GM12878 (cell line): ENCODE results near the gene LRP5. TPM values are rescaled to one million over a fixed set of nuclear protein-coding genes. Genes with fewer than 3 reads are reported as not detected.

Experiments used
- EZH2 ChIP-seq: IDR thresholded peaks from 2 replicates; pipeline ENCODE4 v1.6.1; 2012; ENCODE audit warnings: low read depth, mild to moderate bottlenecking, control low read depth, inconsistent platforms, low read length, borderline replicate concordance; ENCODE audit not compliant: control insufficient read depth
- PRDM15 ChIP-seq: fragments of 450-650 bp; formaldehyde crosslinking; IDR thresholded peaks from 2 replicates; pipeline ENCODE4 v1.4.0; 2020; ENCODE audit warnings: mild to moderate bottlenecking, moderate library complexity
- SMARCA5 ChIP-seq: fragments of 450-650 bp; IDR thresholded peaks from 2 replicates; pipeline ENCODE4 v1.6.1; 2017; ENCODE audit warnings: mild to moderate bottlenecking
- polyA plus RNA-seq, 11 experiments: library from polyadenylated mRNA; depleted of rRNA in 4 of 11; unstranded in 6 of 11; stranded (reverse) in 5 of 11; fragments of >200 nt; fragmentation: Nextera tagmentation in 4 of 11; fragmentation: Illumina TruSeq in 1 of 11; extraction: Ambion mirVana in 4 of 11; extraction: Trizol in 1 of 11; gene quantifications; 1 replicate in 1 of 11; 2 replicates in 10 of 11; pipeline versions ENCODE4 v1.2.1 to v1.2.3, GENCODE V29; 2011 to 2016; ENCODE audit warnings: inconsistent platforms in 2 of 11, missing spikeins in 2 of 11, low read depth in 1 of 11
- total RNA-seq, 4 experiments: library from RNA; depleted of rRNA in 3 of 4; stranded (reverse); fragments of >200 nt in 3 of 4; fragmentation: Illumina TruSeq in 1 of 4; extraction: Trizol in 1 of 4; gene quantifications; 2 replicates each; pipeline versions ENCODE4 v1.2.1 to v1.2.3, GENCODE V29; 2013 to 2021
- TF ChIP-seq, protein P1 (sequence below): fragments of 450-650 bp; IDR thresholded peaks from 2 replicates; pipeline ENCODE4 v1.6.1; 2017; ENCODE audit warnings: mild to moderate bottlenecking, moderate library complexity

LRP5 gene
- total and polyA plus RNA-seq, 10 of the 15 experiments (the other 5 are each of a cell fraction or from before 2014, with no cell fraction given): 0.37 to 34.0 (median 6.6) TPM

GRCh38 chr11:68333173-68333572, 20.8 kb downstream of the LRP5 start (continued):
- TF ChIP-seq PRDM15 (CRISPR knock-in tag) (no peak), EZH2 (no peak), SMARCA5 (no peak)
- TF ChIP-seq, protein P1, sequence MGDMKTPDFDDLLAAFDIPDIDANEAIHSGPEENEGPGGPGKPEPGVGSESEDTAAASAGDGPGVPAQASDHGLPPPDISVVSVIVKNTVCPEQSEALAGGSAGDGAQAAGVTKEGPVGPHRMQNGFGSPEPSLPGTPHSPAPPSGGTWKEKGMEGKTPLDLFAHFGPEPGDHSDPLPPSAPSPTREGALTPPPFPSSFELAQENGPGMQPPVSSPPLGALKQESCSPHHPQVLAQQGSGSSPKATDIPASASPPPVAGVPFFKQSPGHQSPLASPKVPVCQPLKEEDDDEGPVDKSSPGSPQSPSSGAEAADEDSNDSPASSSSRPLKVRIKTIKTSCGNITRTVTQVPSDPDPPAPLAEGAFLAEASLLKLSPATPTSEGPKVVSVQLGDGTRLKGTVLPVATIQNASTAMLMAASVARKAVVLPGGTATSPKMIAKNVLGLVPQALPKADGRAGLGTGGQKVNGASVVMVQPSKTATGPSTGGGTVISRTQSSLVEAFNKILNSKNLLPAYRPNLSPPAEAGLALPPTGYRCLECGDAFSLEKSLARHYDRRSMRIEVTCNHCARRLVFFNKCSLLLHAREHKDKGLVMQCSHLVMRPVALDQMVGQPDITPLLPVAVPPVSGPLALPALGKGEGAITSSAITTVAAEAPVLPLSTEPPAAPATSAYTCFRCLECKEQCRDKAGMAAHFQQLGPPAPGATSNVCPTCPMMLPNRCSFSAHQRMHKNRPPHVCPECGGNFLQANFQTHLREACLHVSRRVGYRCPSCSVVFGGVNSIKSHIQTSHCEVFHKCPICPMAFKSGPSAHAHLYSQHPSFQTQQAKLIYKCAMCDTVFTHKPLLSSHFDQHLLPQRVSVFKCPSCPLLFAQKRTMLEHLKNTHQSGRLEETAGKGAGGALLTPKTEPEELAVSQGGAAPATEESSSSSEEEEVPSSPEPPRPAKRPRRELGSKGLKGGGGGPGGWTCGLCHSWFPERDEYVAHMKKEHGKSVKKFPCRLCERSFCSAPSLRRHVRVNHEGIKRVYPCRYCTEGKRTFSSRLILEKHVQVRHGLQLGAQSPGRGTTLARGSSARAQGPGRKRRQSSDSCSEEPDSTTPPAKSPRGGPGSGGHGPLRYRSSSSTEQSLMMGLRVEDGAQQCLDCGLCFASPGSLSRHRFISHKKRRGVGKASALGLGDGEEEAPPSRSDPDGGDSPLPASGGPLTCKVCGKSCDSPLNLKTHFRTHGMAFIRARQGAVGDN: no peak
